PC-3 (cell line): ENCODE measurements around the gene FMNL2.

Experiments
- EZH2 ChIP-seq: fragments of 300-600 bp; sonication (generic); IDR thresholded peaks from one replicate; pipeline ENCODE4 v1.6.1; 2017; ENCODE audit warnings: antibody characterized with exemption, mild to moderate bottlenecking, low read length; ENCODE audit not compliant: unreplicated experiment
- EZH2phosphoT487 ChIP-seq: fragments of 300-600 bp; sonication (generic); IDR thresholded peaks from 2 replicates; pipeline ENCODE4 v1.6.1; 2018; ENCODE audit warnings: mild to moderate bottlenecking, antibody characterized with exemption, low read length, borderline replicate concordance
- TF ChIP-seq, protein P1 (sequence below): fragments of 300-600 bp; sonication (generic); conservative IDR thresholded peaks from 2 replicates; pipeline ENCODE4 v1.5.1; 2017; ENCODE audit warnings: antibody characterized with exemption, low read depth, mild to moderate bottlenecking, low read length

GRCh38 chr2:152396051-152396511 is 61.1 kb downstream of the FMNL2 start:
- TF ChIP-seq, protein P1, sequence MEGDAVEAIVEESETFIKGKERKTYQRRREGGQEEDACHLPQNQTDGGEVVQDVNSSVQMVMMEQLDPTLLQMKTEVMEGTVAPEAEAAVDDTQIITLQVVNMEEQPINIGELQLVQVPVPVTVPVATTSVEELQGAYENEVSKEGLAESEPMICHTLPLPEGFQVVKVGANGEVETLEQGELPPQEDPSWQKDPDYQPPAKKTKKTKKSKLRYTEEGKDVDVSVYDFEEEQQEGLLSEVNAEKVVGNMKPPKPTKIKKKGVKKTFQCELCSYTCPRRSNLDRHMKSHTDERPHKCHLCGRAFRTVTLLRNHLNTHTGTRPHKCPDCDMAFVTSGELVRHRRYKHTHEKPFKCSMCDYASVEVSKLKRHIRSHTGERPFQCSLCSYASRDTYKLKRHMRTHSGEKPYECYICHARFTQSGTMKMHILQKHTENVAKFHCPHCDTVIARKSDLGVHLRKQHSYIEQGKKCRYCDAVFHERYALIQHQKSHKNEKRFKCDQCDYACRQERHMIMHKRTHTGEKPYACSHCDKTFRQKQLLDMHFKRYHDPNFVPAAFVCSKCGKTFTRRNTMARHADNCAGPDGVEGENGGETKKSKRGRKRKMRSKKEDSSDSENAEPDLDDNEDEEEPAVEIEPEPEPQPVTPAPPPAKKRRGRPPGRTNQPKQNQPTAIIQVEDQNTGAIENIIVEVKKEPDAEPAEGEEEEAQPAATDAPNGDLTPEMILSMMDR, result no peak
- TF ChIP-seq EZH2phosphoT487, result no peak
- no peak for TF ChIP-seq EZH2
